SK-N-SH treated with all-trans-retinoic acid at 6 μM for 48 hours (cell line): ENCODE results near the gene MDH1B.

Source experiments
- ATAC-seq: fragments of 200-7000 bp; cut with Tn5 transposase; 3 replicates; pipeline ENCODE4 v1.9.1; 2020; ENCODE audit warnings: mild to moderate bottlenecking, moderate library complexity
- ARNTL ChIP-seq: fragments of 450-650 bp; formaldehyde crosslinking; IDR thresholded peaks from 2 replicates; pipeline ENCODE4 v1.5.0; 2020; ENCODE audit warnings: low read depth, mild to moderate bottlenecking, moderate library complexity, borderline replicate concordance
- CSDC2 ChIP-seq: fragments of 250-450 bp; sonication (Bioruptor Pico); IDR thresholded peaks from 2 replicates; pipeline ENCODE4 v1.5.0; 2020; ENCODE audit warnings: mild to moderate bottlenecking, moderate library complexity
- CSRNP3 ChIP-seq: fragments of 250-450 bp; sonication (Bioruptor Pico); IDR thresholded peaks from 2 replicates; pipeline ENCODE4 v1.5.1; 2021; ENCODE audit warnings: mild to moderate bottlenecking, moderate library complexity
- ESRRG ChIP-seq: fragments of 250-450 bp; sonication (Bioruptor Pico); IDR thresholded peaks from 2 replicates; pipeline ENCODE4 v1.6.1; 2021; ENCODE audit warnings: mild to moderate bottlenecking
- ISL1 ChIP-seq: fragments of 250-450 bp; sonication (Bioruptor Pico); IDR thresholded peaks from 2 replicates; pipeline ENCODE4 v2.1.2; 2022; ENCODE audit warnings: mild to moderate bottlenecking, moderate library complexity
- PATZ1 ChIP-seq: fragments of 250-450 bp; sonication (Bioruptor Pico); IDR thresholded peaks from 2 replicates; pipeline ENCODE4 v1.8.0; 2020; ENCODE audit warnings: mild to moderate bottlenecking, moderate library complexity, borderline replicate concordance
- POU6F1 ChIP-seq: fragments of 250-450 bp; sonication (Bioruptor Pico); IDR thresholded peaks from 2 replicates; pipeline ENCODE4 v1.8.0; 2021; ENCODE audit warnings: low read depth, mild to moderate bottlenecking, moderate library complexity, borderline replicate concordance
- PPARA ChIP-seq: fragments of 250-450 bp; sonication (Bioruptor Pico); IDR thresholded peaks from 2 replicates; pipeline ENCODE4 v1.5.0; 2020; ENCODE audit warnings: mild to moderate bottlenecking, borderline replicate concordance
- RARB ChIP-seq: fragments of 250-450 bp; sonication (Bioruptor Pico); IDR thresholded peaks from 2 replicates; pipeline ENCODE4 v1.8.0; 2021; ENCODE audit warnings: mild to moderate bottlenecking, moderate library complexity
- TOX ChIP-seq: fragments of 250-450 bp; sonication (Bioruptor Pico); IDR thresholded peaks from 2 replicates; pipeline ENCODE4 v1.8.0; 2021; ENCODE audit warnings: mild to moderate bottlenecking, moderate library complexity, borderline replicate concordance
- TSHZ2 ChIP-seq: fragments of 250-450 bp; sonication (Bioruptor Pico); IDR thresholded peaks from 2 replicates; pipeline ENCODE4 v1.5.0; 2020; ENCODE audit warnings: mild to moderate bottlenecking, moderate library complexity
- ZFP30 ChIP-seq: fragments of 450-650 bp; formaldehyde crosslinking; IDR thresholded peaks from 2 replicates; pipeline ENCODE4 v1.5.0; 2022; ENCODE audit warnings: mild to moderate bottlenecking, moderate library complexity
- ZNF565 ChIP-seq: fragments of 450-650 bp; formaldehyde crosslinking; conservative IDR thresholded peaks from 2 replicates; pipeline ENCODE4 v1.5.0; 2020; ENCODE audit warnings: low read depth, mild to moderate bottlenecking, moderate library complexity
- ZNF70 ChIP-seq: fragments of 450-650 bp; formaldehyde crosslinking; IDR thresholded peaks from 2 replicates; pipeline ENCODE4 v1.5.0; 2020; ENCODE audit warnings: mild to moderate bottlenecking, moderate library complexity

Gene MDH1B

GRCh38 chr2:206733341-206733740 lies 31.8 kb downstream of the MDH1B start:
- no peak for ATAC-seq
- TF ChIP-seq ISL1 (CRISPR knock-in tag) (no peak), CSDC2 (no peak)

- no peak for ATAC-seq
Observed at GRCh38 chr2:206728277-206729199, 36.6 kb downstream of the MDH1B start.

GRCh38 chr2:206727287-206727686 lies 37.8 kb downstream of the MDH1B start:
- ATAC-seq = no peak
- no peak for TF ChIP-seq ZNF70
- TF ChIP-seq CSRNP3 = no peak
- TF ChIP-seq ZFP30 (CRISPR knock-in tag) = no peak
- TF ChIP-seq ARNTL (CRISPR knock-in tag) = no peak
- TF ChIP-seq ZNF565 (CRISPR knock-in tag) = no peak
- no peak for TF ChIP-seq TSHZ2 (CRISPR knock-in tag)
- no peak for TF ChIP-seq RARB (CRISPR knock-in tag)
- TF ChIP-seq TOX (CRISPR knock-in tag) = no peak

More at GRCh38 chr2:206728277-206729199, 36.6 kb downstream of the MDH1B start:
- TF ChIP-seq POU6F1 (no peak), CSRNP3 (no peak), CSDC2 (no peak), PATZ1 (CRISPR knock-in tag) (no peak), ESRRG (CRISPR knock-in tag) (no peak), PPARA (CRISPR knock-in tag) (no peak), ZFP30 (CRISPR knock-in tag) (no peak), TSHZ2 (CRISPR knock-in tag) (no peak), ZNF565 (CRISPR knock-in tag) (no peak)
